Lung (tissue), 12 donors: ENCODE results near the gene FTCD. TPM values are rescaled to one million over a fixed set of nuclear protein-coding genes. Genes with fewer than 3 reads are reported as not detected.

ENCODE experiments used
- ATAC-seq: fragments of 200-7000 bp; cut with Tn5 transposase; one replicate; pipeline ENCODE4 v1.9.1; 2020; ENCODE audit warnings: moderate number of reproducible peaks; ENCODE audit not compliant: insufficient read depth, low FRiP score
- DNase-seq, 3 donors: peaks; one replicate each; pipeline ENCODE4 v3.0.0-alpha.2; 2013 to 2017
- H3K27ac ChIP-seq, 2 donors: one replicate each; pipeline ENCODE4 v1.5.1; 2013; ENCODE audit warnings: mild to moderate bottlenecking in 2 of 2, moderate library complexity in 2 of 2, control low read depth in 1 of 2, inconsistent platforms in 1 of 2, low read depth in 1 of 2, low read length in 1 of 2
- H3K27me3 ChIP-seq, 3 donors: one replicate each; pipeline ENCODE4 v1.5.1; 2013; ENCODE audit warnings: low read length in 2 of 3; ENCODE audit not compliant: control insufficient read depth in 3 of 3, insufficient read depth in 3 of 3
- H3K36me3 ChIP-seq, 4 donors: one replicate each; pipeline ENCODE4 v1.5.1; 2013; ENCODE audit warnings: low read length in 4 of 4, mild to moderate bottlenecking in 1 of 4, moderate library complexity in 1 of 4; ENCODE audit not compliant: control insufficient read depth in 4 of 4, insufficient read depth in 4 of 4
- H3K4me1 ChIP-seq, 5 donors: one replicate each; pipeline ENCODE4 v1.5.1; 2013; ENCODE audit warnings: low read length in 5 of 5, mild to moderate bottlenecking in 2 of 5, moderate library complexity in 1 of 5; ENCODE audit not compliant: control insufficient read depth in 5 of 5, insufficient read depth in 5 of 5
- H3K4me3 ChIP-seq: one replicate; pipeline ENCODE4 v1.5.1; 2013; ENCODE audit warnings: mild to moderate bottlenecking, control low read depth, moderate library complexity
- H3K9ac ChIP-seq, 2 donors: one replicate each; pipeline ENCODE4 v1.5.1; 2013; ENCODE audit warnings: low read length in 2 of 2, control low read depth in 1 of 2; ENCODE audit not compliant: insufficient read depth in 1 of 2
- H3K9me3 ChIP-seq, 4 donors: one replicate each; pipeline ENCODE4 v1.5.1; 2013; ENCODE audit warnings: low read length in 3 of 4, mild to moderate bottlenecking in 1 of 4, moderate library complexity in 1 of 4; ENCODE audit not compliant: control insufficient read depth in 4 of 4, insufficient read depth in 3 of 4
- WGBS, 2 donors: extraction: QIAGEN DNeasy Blood & Tissue Kit; methylation state at CpG; one replicate each; pipeline ENCODE4 v1.1.7; 2013; 5-methylcytosine and 5-hydroxymethylcytosine counted together
- polyA plus RNA-seq, 2 donors: library from polyadenylated mRNA; stranded (reverse); fragments of 200-250 nt; gene quantifications; one replicate each; pipeline ENCODE4 v1.2.1, GENCODE V29; 2013
- total RNA-seq, 2 donors: library from RNA; depleted of rRNA in 1 of 2; stranded (reverse); fragments of >200 nt in 1 of 2; gene quantifications; one replicate each; pipeline ENCODE4 v1.2.1, GENCODE V29; 2014 to 2021
- TF ChIP-seq, protein P1 (sequence below): IDR thresholded peaks from 2 replicates; pipeline ENCODE4 v1.5.1; 2012; ENCODE audit warnings: mild to moderate bottlenecking; ENCODE audit errors: control extremely low read depth, extremely low read depth
- donor health status: control.
- donor health status: control.
- donor health status: Bipolar disorder and iron deficiency.
- donor health status: healthy.
- donor health status: DM: yes; HTN: yes; CAD: no.

Gene FTCD
- total and polyA plus RNA-seq, 4 donors, result 0.03 to 0.43 (median 0.20) TPM

DNA sequence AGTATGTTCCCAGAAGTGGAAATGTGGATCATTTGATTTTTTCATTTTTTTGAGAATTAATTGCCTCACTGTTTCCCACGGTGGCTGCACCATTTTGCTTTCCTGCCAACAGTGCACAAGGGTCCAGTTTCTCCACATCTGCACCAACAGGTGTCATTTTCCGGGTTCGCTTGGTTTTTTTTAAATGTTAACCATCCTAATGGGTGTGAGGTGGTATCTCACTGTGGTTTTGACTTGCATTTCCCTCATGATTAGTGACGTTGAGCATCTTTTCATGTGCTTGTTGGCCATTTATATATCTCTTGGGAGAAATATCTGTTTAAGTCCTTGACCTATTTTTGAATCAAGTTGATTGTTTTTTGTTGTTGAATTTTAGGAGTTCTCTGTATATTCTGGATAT lies 54.5 kb downstream of the FTCD start:
- ATAC-seq, result no peak
- H3K4me1 ChIP-seq, result peaks cover 0 to 7% (median 6%) of the 10 kb centered on the region in 5 donors
- H3K4me3 ChIP-seq, result no peak overlapping the region
- TF ChIP-seq, protein P1, sequence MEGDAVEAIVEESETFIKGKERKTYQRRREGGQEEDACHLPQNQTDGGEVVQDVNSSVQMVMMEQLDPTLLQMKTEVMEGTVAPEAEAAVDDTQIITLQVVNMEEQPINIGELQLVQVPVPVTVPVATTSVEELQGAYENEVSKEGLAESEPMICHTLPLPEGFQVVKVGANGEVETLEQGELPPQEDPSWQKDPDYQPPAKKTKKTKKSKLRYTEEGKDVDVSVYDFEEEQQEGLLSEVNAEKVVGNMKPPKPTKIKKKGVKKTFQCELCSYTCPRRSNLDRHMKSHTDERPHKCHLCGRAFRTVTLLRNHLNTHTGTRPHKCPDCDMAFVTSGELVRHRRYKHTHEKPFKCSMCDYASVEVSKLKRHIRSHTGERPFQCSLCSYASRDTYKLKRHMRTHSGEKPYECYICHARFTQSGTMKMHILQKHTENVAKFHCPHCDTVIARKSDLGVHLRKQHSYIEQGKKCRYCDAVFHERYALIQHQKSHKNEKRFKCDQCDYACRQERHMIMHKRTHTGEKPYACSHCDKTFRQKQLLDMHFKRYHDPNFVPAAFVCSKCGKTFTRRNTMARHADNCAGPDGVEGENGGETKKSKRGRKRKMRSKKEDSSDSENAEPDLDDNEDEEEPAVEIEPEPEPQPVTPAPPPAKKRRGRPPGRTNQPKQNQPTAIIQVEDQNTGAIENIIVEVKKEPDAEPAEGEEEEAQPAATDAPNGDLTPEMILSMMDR, result no peak
- no peak overlapping the region for H3K27ac ChIP-seq
- no peak for DNase-seq
- 83 to 89% methylated on average over 4 of the region's 4 CpGs for WGBS, 2 donors
- H3K9ac ChIP-seq, result no peak overlapping the region
- H3K27me3 ChIP-seq, result peaks cover 0 to 17% (median 3%) of the 10 kb centered on the region in 3 donors
- H3K36me3 ChIP-seq, result peaks cover 0 to 7% (median 2%) of the 10 kb centered on the region in 4 donors
- peaks cover 0 to 8% (median 5%) of the 10 kb centered on the region in 4 donors for H3K9me3 ChIP-seq

- H3K4me1 ChIP-seq, result peaks cover 0 to 7% (median 6%) of the 10 kb centered on the region in 5 donors
- TF ChIP-seq, protein P1, result no peak
- H3K27me3 ChIP-seq, result peaks cover 0 to 17% (median 3%) of the 10 kb centered on the region in 3 donors
- H3K27ac ChIP-seq, result no peak overlapping the region
- 78 to 84% methylated on average over 7 of the region's 7 CpGs for WGBS, 2 donors
- H3K4me3 ChIP-seq, result no peak overlapping the region
- no peak for ATAC-seq
- H3K9ac ChIP-seq, result no peak overlapping the region
- peaks cover 0 to 8% (median 4%) of the 10 kb centered on the region in 4 donors for H3K9me3 ChIP-seq
- no peak for DNase-seq
- H3K36me3 ChIP-seq, result peaks cover 0 to 7% (median 2%) of the 10 kb centered on the region in 4 donors
These were observed 55.0 kb downstream of the FTCD start for GRCh38 chr21:46100426-46100825.

GRCh38 chr21:46100020-46100419 lies 55.4 kb downstream of the FTCD start:
- Histone ChIP-seq H3K27ac (no peak overlapping the region), H3K9me3 (peaks cover 0 to 8% (median 4%) of the 10 kb centered on the region in 4 donors), H3K4me3 (no peak overlapping the region), H3K9ac (no peak overlapping the region), H3K36me3 (peaks cover 0 to 7% (median 2%) of the 10 kb centered on the region in 4 donors), H3K27me3 (peaks cover 0 to 17% (median 3%) of the 10 kb centered on the region in 3 donors), H3K4me1 (peaks cover 0 to 7% (median 6%) of the 10 kb centered on the region in 5 donors)
- DNase-seq (no peak), ATAC-seq (no peak)
- TF ChIP-seq, protein P1, result no peak
- 90 to 92% methylated on average over 6 of the region's 6 CpGs for WGBS, 2 donors

DNA sequence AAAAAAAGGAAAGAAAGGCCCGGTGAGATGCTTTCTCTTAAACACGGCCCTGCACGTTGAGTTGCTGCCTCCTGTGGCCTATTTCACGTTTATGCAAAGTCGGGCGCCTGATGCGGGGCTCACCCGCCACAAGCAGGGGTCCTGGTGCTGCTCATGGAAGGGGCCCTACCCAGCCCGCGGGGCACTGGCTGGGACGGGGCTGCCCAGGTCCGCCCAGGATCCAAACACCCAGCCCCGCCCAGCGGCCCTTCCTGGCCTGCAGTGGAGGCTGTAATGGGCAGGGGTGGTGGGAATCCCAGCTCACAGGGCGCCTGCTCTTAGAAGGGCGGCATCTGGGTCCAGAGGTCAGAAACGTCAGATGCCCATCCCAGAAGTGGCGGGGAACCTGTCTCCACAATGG lies 55.9 kb downstream of the FTCD start:
- peaks cover 0 to 17% (median 3%) of the 10 kb centered on the region in 3 donors for H3K27me3 ChIP-seq

More for the DNA sequence above, 55.9 kb downstream of the FTCD start:
- H3K27ac ChIP-seq, result peak overlapping the region in 1 of 2 donors; percentile 22
- ATAC-seq, result peak; percentile 43
- H3K36me3 ChIP-seq, result peaks cover 0 to 7% (median 2%) of the 10 kb centered on the region in 4 donors
- DNase-seq, result peak; percentile 39 to 56 (median 49)
- H3K9ac ChIP-seq, result no peak overlapping the region
- TF ChIP-seq, protein P1, result no peak
- H3K9me3 ChIP-seq, result peaks cover 0 to 8% (median 4%) of the 10 kb centered on the region in 4 donors
- no peak overlapping the region for H3K4me3 ChIP-seq
- 31 to 53% methylated on average over 18 of the region's 18 CpGs for WGBS, 2 donors
- peaks cover 0 to 7% (median 6%) of the 10 kb centered on the region in 5 donors for H3K4me1 ChIP-seq
